Gastroesophageal sphincter (tissue), 4 donors: ENCODE measurements around the gene GAREM1. TPM values are rescaled to one million over a fixed set of nuclear protein-coding genes. Genes with fewer than 3 reads are reported as not detected.
A peak's percentile ranks its signal among the peaks of the same experiment; 100 is the strongest.

Experiments used
- ATAC-seq: fragments of 150-250 bp; one replicate; pipeline ENCODE4 v1.9.1; 2016; ENCODE audit warnings: mild to moderate bottlenecking, moderate library complexity
- H3K27ac ChIP-seq, 4 donors: fragments of 200-600 bp; sonication (generic) in 3 of 4; 1 replicate in 3 of 4; 2 replicates in 1 of 4; pipeline ENCODE4 v1.5.1; 2016 to 2019
- H3K27me3 ChIP-seq: fragments of 200-600 bp; sonication (generic); one replicate; pipeline ENCODE4 v1.5.1; 2019
- H3K36me3 ChIP-seq, 2 donors: fragments of 200-600 bp; sonication (generic); one replicate each; pipeline ENCODE4 v1.5.1; 2019; ENCODE audit warnings: control low read depth in 1 of 2
- H3K4me1 ChIP-seq, 3 donors: fragments of 200-600 bp; sonication (generic); 1 replicate in 2 of 3; 2 replicates in 1 of 3; pipeline ENCODE4 v1.5.1; 2016 to 2019; ENCODE audit warnings: control low read depth in 2 of 3
- H3K4me3 ChIP-seq, 2 donors: fragments of 200-600 bp; sonication (generic); one replicate each; pipeline ENCODE4 v1.5.1; 2019; ENCODE audit warnings: mild to moderate bottlenecking in 1 of 2, moderate library complexity in 1 of 2
- H3K9me3 ChIP-seq, 3 donors: fragments of 200-600 bp; sonication (generic); one replicate each; pipeline ENCODE4 v1.5.1; 2017 to 2019; ENCODE audit warnings: control low read depth in 2 of 3
- EP300 ChIP-seq: sonication (generic); formaldehyde crosslinking; IDR thresholded peaks from one replicate; pipeline ENCODE4 v1.6.1; 2017; ENCODE audit warnings: antibody characterized with exemption, mild to moderate bottlenecking
- POLR2A ChIP-seq, 2 donors: fragments of 450-650 bp; IDR thresholded peaks; one replicate each; pipeline ENCODE4 v1.6.1; 2017; ENCODE audit warnings: antibody characterized with exemption in 2 of 2, mild to moderate bottlenecking in 2 of 2, moderate library complexity in 1 of 2
- POLR2AphosphoS5 ChIP-seq: sonication (generic); formaldehyde crosslinking; IDR thresholded peaks from one replicate; pipeline ENCODE4 v1.6.1; 2017; ENCODE audit warnings: antibody characterized with exemption
- WGBS, 2 donors: methylation state at CpG; one replicate each; pipeline ENCODE4 v1.1.5; 2018; ENCODE audit warnings: low coverage in 1 of 2; 5-methylcytosine and 5-hydroxymethylcytosine counted together
- total RNA-seq, 4 donors: library from RNA; depleted of rRNA; stranded (reverse); fragments of >200 nt; gene quantifications; one replicate each; pipeline ENCODE4 v1.1.0, GENCODE V29; 2016
- TF ChIP-seq, protein P1 (sequence below), 4 experiments: fragments of 200-600 bp in 2 of 4; fragments of 450-650 bp in 2 of 4; sonication (generic) in 1 of 4; IDR thresholded peaks; one replicate each; pipeline ENCODE4 v1.5.1; 2017 to 2019; ENCODE audit warnings: antibody characterized with exemption in 4 of 4, mild to moderate bottlenecking in 2 of 4, moderate library complexity in 2 of 4

The GAREM1 gene
- total RNA-seq, 4 donors from 2014 or later, result 8.2 to 16.6 (median 12.3) TPM

DNA sequence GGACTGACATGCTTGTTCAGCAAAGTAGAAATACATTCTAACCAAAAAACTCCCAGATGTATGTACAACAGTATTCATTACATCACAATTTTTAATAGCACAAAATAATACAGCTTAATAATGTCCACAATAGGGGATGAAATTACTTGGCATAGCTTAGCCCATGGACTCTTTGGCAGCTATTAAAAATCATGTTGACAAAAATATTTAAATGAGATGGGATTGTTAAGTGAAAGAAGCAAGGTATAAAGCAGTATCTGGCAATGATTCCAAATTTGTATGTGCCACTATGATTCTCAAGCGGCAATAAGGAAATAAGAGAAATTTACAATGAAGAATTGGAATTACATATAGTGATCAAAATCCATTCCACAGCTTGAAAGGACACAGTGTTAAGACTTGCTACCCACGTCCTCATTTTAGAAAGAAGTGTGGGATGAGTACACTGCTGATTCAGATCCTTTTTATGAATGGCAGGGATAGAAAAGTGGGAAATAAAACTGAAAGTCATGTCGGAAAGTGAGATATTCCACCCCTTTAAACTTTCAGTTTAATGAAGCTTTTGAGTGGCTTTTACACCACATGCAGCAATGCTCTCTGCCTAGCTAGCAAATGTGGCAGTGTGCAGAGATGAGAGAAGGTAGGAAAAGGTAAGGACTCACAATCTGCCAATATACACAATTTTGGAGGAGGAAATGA lies 2.4 kb downstream of the GAREM1 start:
- H3K27ac ChIP-seq, result peak overlapping the region in 3 of 4 donors; percentile 92 to 96 (median 92)
- 13 to 21% methylated on average over 3 of the region's 3 CpGs for WGBS, 2 donors

DNA sequence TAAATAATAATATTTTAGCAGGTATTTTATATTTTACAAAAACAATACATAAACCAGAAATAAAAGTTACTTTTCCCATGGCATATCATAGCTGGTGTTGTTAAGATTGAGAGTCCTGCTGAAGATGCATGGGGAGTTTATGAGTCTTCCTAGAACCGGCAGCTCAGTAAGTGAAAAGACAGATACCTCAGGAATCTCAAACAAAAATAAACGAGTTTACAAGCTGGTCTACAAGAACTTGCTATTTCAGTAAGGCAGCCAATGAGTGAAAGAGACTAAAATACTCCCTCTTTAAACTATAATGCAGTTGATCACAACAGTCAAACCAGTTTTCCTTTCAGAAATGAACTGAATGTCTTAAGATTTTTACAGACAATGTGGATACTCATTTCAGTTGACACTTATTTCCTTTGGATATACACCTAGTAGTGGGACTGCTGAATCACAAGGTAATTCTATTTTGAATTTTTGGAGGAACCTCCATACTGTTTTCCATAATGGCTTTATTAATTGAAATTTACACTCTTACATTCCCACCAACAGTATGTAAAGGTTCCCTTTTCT lies 8.9 kb downstream of the GAREM1 start:
- H3K27me3 ChIP-seq, result no peaks in the 10 kb centered on the region
- H3K27ac ChIP-seq, result no peak overlapping the region
- no peak for TF ChIP-seq POLR2AphosphoS5
- TF ChIP-seq POLR2A (IDR thresholded peaks at IDR 0.05), result no peak
- no peak for TF ChIP-seq EP300
- TF ChIP-seq, protein P1, sequence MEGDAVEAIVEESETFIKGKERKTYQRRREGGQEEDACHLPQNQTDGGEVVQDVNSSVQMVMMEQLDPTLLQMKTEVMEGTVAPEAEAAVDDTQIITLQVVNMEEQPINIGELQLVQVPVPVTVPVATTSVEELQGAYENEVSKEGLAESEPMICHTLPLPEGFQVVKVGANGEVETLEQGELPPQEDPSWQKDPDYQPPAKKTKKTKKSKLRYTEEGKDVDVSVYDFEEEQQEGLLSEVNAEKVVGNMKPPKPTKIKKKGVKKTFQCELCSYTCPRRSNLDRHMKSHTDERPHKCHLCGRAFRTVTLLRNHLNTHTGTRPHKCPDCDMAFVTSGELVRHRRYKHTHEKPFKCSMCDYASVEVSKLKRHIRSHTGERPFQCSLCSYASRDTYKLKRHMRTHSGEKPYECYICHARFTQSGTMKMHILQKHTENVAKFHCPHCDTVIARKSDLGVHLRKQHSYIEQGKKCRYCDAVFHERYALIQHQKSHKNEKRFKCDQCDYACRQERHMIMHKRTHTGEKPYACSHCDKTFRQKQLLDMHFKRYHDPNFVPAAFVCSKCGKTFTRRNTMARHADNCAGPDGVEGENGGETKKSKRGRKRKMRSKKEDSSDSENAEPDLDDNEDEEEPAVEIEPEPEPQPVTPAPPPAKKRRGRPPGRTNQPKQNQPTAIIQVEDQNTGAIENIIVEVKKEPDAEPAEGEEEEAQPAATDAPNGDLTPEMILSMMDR (IDR thresholded peaks at IDR 0.05), result no peak
- WGBS, 2 donors, result 47 to 81% methylated on average over 2 of the region's 2 CpGs
- H3K4me3 ChIP-seq, result no peak overlapping the region
- no peak for ATAC-seq
- no peaks in the 10 kb centered on the region for H3K36me3 ChIP-seq
- H3K4me1 ChIP-seq, result peaks cover 0 to 31% (median 0%) of the 10 kb centered on the region in 3 donors
- H3K9me3 ChIP-seq, result no peaks in the 10 kb centered on the region

More for the DNA sequence above, 2.4 kb downstream of the GAREM1 start:
- no peak for TF ChIP-seq POLR2AphosphoS5
- TF ChIP-seq EP300, result no peak
- TF ChIP-seq POLR2A (IDR thresholded peaks at IDR 0.05), result no peak
- TF ChIP-seq, protein P1 (IDR thresholded peaks at IDR 0.05), result no peak
- H3K4me1 ChIP-seq, result peaks cover 0 to 40% (median 3%) of the 10 kb centered on the region in 3 donors
- peak overlapping the region; percentile 86 to 87 for H3K4me3 ChIP-seq
- H3K27me3 ChIP-seq, result no peaks in the 10 kb centered on the region
- no peak for ATAC-seq
- H3K9me3 ChIP-seq, result no peaks in the 10 kb centered on the region
- H3K36me3 ChIP-seq, result no peaks in the 10 kb centered on the region

DNA sequence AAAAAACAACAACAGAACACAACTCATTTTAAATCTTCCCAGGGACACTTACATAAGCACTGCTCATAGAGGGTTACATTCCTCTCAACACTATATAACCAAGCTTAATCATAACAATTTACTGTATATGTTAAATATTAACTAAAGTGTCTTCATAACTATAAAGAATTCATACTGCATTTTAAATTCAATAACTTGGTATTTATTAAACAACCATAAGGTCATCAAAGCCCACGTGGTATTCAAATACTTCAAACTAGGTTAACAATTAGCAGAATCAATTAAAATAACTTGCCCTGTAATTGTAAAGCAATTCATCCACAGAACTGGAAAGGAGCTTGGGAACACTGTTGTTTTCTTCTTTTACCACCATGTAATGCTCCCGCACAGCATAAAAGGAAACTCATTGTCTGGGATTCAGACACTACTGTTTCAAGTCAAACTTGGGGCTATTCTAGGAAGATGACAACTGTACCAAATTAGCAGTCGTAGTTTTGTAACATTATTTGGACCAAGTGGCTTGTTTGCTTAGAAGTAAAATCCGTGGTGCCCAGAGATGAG lies 10.4 kb downstream of the GAREM1 start:
- Histone ChIP-seq H3K4me3 (no peak overlapping the region), H3K27me3 (no peaks in the 10 kb centered on the region), H3K27ac (no peak overlapping the region), H3K9me3 (no peaks in the 10 kb centered on the region), H3K4me1 (peaks cover 0 to 35% (median 0%) of the 10 kb centered on the region in 3 donors), H3K36me3 (no peaks in the 10 kb centered on the region)
- ATAC-seq, result no peak
- WGBS, 2 donors, result 46 to 77% methylated on average over 4 of the region's 4 CpGs
- TF ChIP-seq POLR2A (IDR thresholded peaks at IDR 0.05), result no peak
- TF ChIP-seq, protein P1 (IDR thresholded peaks at IDR 0.05), result no peak
- no peak for TF ChIP-seq POLR2AphosphoS5
- no peak for TF ChIP-seq EP300

DNA sequence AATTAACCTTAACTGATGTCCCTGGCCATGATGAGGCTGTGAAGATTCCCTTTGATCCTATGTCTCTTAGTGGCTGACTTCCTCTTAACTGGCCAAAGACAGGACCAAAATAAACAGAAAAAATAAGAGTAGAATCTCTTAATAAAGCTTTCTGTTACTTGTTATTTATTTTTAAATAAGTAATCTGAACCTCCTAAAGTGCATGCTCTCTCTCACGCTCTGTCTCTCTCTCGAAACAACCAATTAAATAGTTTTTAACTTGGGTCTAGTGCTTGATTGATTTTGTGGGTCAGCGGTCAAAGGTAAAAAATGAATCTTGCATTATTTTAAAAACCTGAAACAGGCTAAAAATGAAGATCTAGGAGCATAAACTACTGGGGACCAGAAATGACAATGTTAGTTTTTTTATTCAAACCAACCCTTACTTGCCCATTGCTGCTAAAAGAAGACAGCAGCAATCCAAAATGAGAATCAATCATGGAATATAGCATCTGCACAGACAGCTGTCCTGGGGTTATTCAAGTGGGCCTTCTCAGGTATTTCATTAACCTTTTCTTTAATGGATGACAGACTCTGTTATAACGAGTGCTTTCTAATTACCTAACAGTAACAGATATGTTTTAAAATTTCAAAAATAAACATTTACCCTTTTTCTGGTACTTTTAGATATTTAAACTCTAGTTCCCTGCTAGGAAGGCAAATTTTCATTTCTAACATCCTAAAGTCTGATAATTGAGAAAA lies 11.2 kb downstream of the GAREM1 start:
- H3K4me3 ChIP-seq, result no peak overlapping the region
- H3K27me3 ChIP-seq, result no peaks in the 10 kb centered on the region
- H3K9me3 ChIP-seq, result no peaks in the 10 kb centered on the region
- no peak for ATAC-seq
- TF ChIP-seq POLR2A (IDR thresholded peaks at IDR 0.05) (no peak), POLR2AphosphoS5 (no peak), EP300 (no peak)
- TF ChIP-seq, protein P1 (IDR thresholded peaks at IDR 0.05), result no peak
- WGBS, 2 donors, result 84 to 87% methylated on average over 4 of the region's 4 CpGs
- H3K27ac ChIP-seq, result no peak overlapping the region
- peaks cover 0 to 43% (median 0%) of the 10 kb centered on the region in 3 donors for H3K4me1 ChIP-seq
- H3K36me3 ChIP-seq, result no peaks in the 10 kb centered on the region
